GM19025 (cell line): ENCODE measurements around the gene RPS2.
A peak's percentile ranks its signal among the peaks of the same experiment; 100 is the strongest.
"Not testable (repeated sequence)": the region's sequence is repeated elsewhere in the genome, so short reads cannot be mapped to it uniquely, and the experiment has no call there.

Experiments
- ATAC-seq: cut with Tn5 transposase; IDR thresholded peaks from one replicate; pipeline ENCODE4 v1.9.1; 2021; ENCODE audit warnings: mild to moderate bottlenecking, low read depth, moderate library complexity; ENCODE audit not compliant: unreplicated experiment

The RPS2 gene

DNA sequence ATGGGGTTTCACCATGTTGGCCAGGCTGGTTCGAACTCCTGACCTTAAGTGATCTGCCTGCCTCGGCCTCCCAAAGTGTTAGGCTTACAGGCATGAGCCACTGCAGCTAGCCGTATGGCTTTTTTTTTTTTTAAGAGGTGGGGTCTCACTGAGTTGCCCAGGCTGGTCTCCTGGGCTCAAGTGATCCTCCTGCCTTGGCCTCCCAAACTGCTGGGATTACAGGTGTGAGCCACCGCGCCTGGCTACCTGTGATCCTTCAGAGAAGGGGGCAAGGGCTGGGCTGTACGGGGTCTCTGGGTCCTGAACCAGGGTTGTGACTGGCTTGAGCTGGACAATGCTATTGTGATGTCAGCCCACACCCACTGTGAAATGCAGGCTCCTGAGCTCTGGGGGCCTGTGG, 1.8 kb upstream of the RPS2 start, which contains the start of gene RNF151:
Gene RNF151 (plus strand): TSS at position 397 of the 400 bp plus-strand sequence. CDS start 26 bp downstream, outside the sequence.
- no peak for ATAC-seq

GRCh38 chr16:1965396-1966001, 873 bp upstream of the RPS2 start:
- no peak for ATAC-seq

DNA sequence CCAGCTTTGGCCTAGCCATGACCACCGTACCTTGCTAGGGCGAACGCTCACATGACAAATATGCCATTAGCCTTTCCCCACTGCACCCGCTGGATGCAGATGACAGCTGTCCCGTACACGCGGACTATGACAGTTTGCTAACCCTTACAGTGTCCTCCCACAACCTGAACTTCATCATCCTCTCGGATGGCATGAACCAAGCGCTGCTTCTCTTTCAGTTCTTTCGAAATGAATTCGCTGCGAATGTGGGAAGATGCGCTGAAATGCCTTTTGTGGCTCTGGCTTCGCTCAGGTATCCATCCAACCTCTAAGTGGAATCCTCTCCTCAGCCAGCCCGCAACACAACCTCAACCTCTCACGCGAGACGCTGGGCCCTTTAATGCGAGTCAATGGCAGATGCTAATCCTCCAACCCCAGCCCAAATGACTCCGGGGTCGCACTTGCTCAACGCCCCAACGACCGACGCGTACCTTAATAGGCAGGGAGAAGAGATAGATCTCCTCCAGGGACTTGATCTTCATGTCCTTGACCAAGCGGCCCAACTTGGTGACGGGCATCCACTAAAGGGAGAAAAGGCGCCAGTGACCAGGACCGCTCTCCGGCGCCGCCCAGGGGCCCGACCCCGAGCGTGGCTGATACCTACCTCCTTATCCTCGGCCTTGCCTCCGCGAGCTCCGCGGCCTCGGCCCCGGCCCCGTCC, 670 bp downstream of the RPS2 start:
- no peak for ATAC-seq

DNA sequence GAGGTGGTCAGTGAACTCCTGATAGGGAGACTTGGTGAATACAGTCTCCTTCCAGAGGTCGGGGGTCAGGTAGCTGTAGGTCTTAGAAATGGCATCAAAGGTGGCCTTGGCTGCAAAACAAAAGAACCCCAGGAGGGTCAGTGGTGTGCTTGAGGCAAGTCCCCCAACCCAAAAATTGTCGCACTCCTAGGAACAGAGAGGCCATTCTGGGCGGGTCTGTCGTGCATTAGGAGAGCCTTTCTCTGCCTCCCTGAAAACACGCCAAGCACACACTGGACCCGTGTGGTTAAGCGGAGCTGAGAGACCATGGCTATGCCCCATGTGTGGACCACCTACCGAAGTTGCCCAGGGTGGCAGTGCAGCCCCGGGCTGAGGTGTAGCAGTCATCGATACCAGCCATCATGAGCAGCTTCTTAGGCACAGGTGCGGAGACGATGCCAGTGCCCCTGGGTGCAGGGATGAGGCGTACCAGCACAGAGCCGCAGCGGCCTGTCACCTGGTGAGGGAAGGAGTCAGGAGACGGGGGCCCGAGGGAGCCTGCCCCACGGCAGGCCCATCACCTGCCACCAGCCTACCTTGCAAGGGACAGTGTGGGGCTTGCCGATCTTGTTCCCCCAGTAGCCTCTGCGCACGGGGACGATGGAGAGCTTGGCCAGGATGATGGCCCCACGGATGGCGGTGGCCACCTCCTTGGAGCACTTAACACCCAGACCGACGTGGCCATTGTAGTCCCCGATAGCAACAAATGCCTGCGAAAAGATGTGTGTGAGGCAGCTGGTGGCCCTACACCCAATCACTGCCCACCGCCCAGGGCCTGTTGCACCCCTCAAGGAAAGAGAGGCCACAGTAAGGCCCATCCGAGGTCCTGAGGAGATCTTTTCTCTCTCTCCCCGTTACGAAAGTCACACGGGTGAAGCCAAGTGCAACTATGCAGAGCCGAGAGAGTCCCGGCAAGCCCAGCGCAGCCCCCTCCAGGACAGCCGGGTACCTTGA, 2.2 kb downstream of the RPS2 start:
- ATAC-seq, result not testable (repeated sequence)

DNA sequence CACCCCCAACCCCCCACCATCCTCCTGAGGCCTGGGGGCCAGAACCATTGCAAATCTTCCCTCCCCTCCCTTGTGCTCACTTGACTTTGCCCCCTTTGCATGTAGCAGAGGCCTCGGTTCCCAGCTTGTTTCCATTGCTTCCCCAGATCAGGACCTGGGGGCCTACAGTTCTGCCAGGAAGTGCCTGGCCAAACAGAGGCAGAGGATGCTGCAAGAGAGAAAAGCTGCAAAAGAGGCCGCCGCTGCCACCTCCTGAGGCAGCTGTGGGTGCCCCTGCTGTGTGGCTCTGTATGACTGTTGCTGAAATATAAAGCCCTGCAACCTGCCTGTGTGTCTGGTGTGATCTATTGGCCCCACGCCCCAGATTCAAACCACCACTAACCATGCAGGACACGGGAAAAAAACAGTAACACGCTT, 3.0 kb downstream of the RPS2 start:
- ATAC-seq, result no peak

DNA sequence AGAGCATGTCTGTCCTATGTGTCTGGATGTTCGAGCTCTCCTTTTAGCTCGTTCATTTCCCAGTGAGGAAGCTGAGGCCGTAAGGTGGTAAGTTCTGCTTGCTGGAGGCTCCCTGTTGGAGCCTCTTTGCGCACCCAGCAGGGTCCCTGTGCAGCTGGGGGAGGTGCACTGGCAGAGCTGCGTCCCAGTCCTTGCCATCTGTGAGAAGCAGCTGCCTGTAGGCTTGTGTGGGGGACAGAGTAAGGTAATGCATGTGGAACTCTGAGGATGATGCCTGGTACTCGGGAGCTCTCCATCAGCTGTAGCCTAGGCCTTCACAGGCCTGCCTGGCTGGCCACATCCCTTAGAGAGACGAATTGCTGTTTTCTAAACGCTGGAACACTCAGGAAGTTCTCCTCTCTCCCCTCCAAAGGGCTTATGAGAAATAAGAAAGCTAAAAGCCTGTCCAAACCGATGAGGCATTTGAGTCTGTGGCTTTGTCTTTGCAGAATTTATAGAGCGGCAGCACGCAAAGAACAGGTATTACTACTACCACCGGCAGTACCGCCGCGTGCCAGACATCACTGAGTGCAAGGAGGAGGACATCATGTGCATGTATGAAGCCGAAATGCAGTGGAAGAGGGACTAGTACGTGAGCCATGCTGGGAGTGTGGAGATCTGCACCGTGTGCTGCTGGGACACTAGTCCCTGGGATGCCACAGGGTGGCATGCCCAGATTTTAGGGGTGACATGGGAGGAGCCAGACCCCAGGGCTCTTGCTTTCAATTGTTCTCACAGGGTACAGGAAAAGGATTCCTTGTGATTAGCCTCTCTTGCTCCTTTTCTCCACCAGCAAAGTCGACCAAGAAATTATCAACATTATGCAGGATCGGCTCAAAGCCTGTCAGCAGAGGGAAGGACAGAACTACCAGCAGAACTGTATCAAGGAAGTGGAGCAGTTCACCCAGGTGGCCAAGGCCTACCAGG, 3.7 kb downstream of the RPS2 start:
- no peak for ATAC-seq

- ATAC-seq, result peak; percentile 75
These were observed 5.2 kb downstream of the RPS2 start, which contains the start of gene NDUFB10 for GRCh38 chr16:1959269-1960039. TSS of gene NDUFB10 (plus strand) at chr16:1959538. CDS start at chr16:1959625, 87 bp downstream.

DNA sequence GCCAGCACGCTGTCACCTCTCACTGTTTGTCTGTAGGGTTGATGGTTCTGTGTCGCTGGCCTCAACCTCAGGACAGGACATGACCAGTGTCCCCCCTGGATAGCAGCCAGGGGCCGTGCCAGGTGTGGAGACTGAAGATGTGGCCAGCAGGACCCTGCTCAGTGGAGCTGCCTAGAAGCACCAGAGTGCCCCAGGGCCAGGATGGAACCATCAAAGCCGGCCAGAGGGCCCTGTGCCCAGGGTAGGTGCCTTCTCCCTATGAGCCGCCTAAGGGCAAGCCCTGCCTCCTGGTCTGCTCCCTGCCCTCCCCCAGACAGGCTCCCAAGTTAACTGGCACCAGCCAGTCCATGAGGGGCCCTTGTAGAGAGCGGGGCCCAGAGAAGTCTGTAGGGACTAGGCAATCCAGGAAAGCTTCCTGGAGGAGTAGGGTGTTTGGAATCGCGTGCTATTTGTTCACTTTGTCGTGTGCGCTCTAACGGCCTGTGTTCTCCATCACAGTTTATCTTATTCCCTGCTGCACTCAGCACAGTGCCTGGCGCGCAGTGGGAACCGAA, 5.8 kb downstream of the RPS2 start:
- no peak for ATAC-seq

DNA sequence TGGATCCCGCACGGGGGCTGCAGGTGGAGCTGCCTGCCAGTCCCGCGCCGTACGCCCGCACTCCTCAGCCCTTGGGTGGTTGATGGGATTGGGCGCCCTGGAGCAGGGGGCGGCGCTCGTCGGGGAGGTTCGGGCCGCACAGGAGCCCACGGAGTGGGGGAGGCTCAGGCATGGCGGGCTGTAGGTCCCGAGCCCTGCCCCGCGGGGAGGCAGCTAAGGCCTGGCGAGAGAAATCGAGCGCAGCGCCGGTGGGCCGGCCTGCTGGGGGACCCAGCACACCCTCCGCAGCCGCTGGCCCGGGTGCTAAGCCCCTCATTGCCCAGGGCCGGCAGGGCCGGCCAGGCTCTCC, 6.5 kb downstream of the RPS2 start:
- not testable (repeated sequence) for ATAC-seq

- ATAC-seq, result not testable (repeated sequence)
These were observed 7.0 kb downstream of the RPS2 start for GRCh38 chr16:1957434-1958142.

GRCh38 chr16:1953734-1954133, 10.9 kb downstream of the RPS2 start:
- no peak for ATAC-seq

- no peak for ATAC-seq
These were observed 14.1 kb downstream of the RPS2 start for GRCh38 chr16:1950559-1950958.

DNA sequence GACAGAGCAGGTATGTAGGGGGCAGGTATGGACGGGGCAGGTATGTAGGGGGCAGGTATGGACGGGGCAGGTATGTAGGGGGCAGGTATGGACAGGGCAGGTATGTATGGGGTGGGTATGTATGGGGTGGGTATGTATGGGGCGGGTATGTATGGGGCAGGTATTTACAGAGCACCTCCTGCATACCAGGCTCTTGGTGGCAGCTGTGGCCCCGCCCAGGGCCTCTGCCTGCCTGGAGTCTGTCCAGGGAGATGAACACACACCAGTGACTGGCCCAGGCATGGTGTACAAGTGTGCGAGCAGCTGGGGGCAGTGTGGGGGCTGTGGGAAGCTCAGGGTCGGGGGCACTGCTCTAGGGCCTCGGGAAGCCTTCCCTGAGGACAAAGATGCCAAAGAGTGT, 14.6 kb downstream of the RPS2 start:
- ATAC-seq, result no peak

GRCh38 chr16:1949507-1949906, 15.1 kb downstream of the RPS2 start:
- ATAC-seq, result no peak

- ATAC-seq, result no peak
These were observed 17.3 kb downstream of the RPS2 start for GRCh38 chr16:1947369-1947670.

DNA sequence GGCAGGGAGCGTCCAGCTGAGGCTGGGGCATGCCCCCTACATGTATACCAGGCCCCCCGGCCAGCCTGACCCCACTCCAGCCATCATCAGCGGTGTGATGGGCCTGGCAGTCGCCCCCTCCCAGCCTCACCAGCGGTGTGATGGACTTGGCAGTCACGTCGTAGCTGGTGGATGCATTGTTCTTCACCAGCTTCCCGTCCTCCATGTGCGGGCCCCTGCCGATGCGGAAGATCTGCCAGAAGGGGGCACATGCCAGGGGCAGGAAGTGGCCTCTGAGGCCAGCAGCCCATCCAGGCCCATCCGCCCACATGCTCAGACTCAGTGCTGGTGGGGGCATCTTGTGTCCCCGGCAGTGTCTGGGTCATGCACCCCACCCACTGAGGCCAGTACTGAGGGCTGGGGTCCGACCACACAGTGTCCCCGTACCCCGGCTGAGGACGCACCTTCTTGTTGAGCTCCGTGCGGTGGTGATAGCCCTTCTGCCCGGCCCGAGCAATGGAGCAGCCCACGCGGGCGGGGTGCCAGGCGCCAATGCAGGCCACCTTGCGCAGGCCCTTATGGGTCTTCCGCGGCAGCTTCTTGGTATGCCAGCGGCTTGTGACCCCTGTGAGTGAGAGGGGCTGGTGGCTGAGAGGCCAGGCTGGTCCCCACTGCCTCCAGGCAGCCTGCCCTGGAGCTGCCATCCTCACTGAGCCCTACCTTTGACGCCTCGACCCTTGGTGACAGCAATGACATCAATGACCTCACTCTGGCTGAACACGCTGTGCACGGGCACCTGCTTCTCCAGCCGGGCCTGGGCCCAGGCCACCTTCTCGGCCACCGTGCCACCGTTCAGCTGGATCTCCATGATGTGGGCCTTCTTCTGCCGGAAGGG, 17.9 kb downstream of the RPS2 start:
- ATAC-seq, result no peak

DNA sequence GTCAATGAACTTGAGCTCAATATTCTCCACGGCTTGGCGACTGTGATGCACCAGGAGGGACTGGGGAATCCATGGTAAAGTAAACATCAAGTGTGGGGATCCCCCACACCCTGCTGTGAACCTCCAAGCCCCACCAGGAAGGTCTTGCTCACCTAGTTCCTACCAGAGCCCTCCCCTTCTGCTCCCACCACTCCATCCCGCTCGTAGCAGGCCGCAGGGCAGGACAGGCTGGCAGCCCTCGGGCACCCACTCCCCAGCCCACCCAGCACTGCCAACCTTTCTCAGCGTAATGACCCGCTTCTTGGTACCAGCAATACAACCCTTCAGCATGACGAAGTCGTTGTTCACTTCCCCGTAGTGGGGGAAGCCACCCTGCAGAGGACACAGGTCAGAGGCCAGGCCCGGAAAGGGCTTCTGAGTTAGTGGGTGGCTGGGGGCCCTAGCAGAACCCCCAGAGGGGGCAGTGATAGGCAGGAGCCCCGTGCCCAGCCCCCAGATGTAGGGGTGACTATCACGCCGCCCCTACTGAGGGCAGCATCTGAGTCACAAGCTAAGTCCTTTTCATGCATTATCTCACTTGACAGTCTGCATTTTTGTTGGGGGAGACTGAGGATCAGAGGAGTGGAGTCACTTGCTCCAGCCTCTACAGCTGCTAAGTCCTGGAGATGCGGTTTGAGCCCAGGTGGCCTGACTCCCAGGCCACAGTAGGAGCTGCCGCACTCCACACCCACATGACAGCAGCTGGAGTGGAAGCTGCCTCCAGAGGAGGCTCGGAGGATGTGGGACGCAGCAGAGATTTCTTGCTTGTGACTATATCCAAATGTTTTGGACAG, 18.9 kb downstream of the RPS2 start:
- ATAC-seq, result no peak
